ENCODE measurements around the gene STAT5A. TPM values are rescaled to one million over a fixed set of nuclear protein-coding genes. Genes with fewer than 3 reads are reported as not detected.
"Not testable (repeated sequence)": the region's sequence is repeated elsewhere in the genome, so short reads cannot be mapped to it uniquely, and the experiment has no call there.

STAT5A gene
- total RNA-seq = 10 to 100 TPM; 32.1 to 56.0 (median 45.6) TPM

GRCh38 chr17:42287977-42288802, at the start of gene STAT5A:
Gene STAT5A (plus strand): TSS chr17:42288498. CDS start chr17:42289412, 914 bp downstream.
- 5% methylated on average over 25 of the region's 88 CpGs for WGBS
- H3K4me3 ChIP-seq = peak within 1 kb of the TSS; percentile 70
- H3K27ac ChIP-seq = peak within 1 kb of the TSS; percentile 85
- H3K27me3 ChIP-seq = no peaks in the 10 kb centered on the region
- TF ChIP-seq POLR2AphosphoS5 (IDR thresholded peaks at IDR 0.05) (peak in 2 of 3 donors; percentile 15 to 57), POLR2A (IDR thresholded peaks at IDR 0.05) (peak; percentile 18 to 87), CTCF (IDR thresholded peaks at IDR 0.05) (no peak), EP300 (IDR thresholded peaks at IDR 0.05) (no peak)
- DNase-seq (ENCODE audit: low spot score in 2 of 2) = peak; percentile 95 to 97
- peaks cover 8% of the 10 kb centered on the region for H3K36me3 ChIP-seq
- no peaks in the 10 kb centered on the region for H3K9me3 ChIP-seq
- H3K4me1 ChIP-seq = peaks cover 62% of the 10 kb centered on the region

- H3K27me3 ChIP-seq = not testable (repeated sequence)
Measured at GRCh38 chr17:42239576-42239975, 48.7 kb upstream of the STAT5A start.

GRCh38 chr17:42240201-42240600, 48.1 kb upstream of the STAT5A start:
- no peak for DNase-seq (ENCODE audit: low spot score in 2 of 2)
- TF ChIP-seq POLR2AphosphoS5 (IDR thresholded peaks at IDR 0.05) (no peak), CTCF (IDR thresholded peaks at IDR 0.05) (no peak), POLR2A (IDR thresholded peaks at IDR 0.05) (no peak), EP300 (IDR thresholded peaks at IDR 0.05) (no peak)
- no peaks in the 10 kb centered on the region for H3K9me3 ChIP-seq
- no peaks in the 10 kb centered on the region for H3K36me3 ChIP-seq
- no peak overlapping the region for H3K4me3 ChIP-seq
- no peak overlapping the region for H3K27ac ChIP-seq
- no peaks in the 10 kb centered on the region for H3K27me3 ChIP-seq
- WGBS = 88% methylated on average over 5 of the region's 5 CpGs
- H3K4me1 ChIP-seq = no peaks in the 10 kb centered on the region

More at GRCh38 chr17:42239576-42239975, 48.7 kb upstream of the STAT5A start:
- not testable (repeated sequence) for H3K27ac ChIP-seq; H3K4me3 ChIP-seq; DNase-seq (ENCODE audit: low spot score in 2 of 2); H3K4me1 ChIP-seq; H3K9me3 ChIP-seq; H3K36me3 ChIP-seq
- WGBS = 93% methylated on average over 7 of the region's 7 CpGs

DNA sequence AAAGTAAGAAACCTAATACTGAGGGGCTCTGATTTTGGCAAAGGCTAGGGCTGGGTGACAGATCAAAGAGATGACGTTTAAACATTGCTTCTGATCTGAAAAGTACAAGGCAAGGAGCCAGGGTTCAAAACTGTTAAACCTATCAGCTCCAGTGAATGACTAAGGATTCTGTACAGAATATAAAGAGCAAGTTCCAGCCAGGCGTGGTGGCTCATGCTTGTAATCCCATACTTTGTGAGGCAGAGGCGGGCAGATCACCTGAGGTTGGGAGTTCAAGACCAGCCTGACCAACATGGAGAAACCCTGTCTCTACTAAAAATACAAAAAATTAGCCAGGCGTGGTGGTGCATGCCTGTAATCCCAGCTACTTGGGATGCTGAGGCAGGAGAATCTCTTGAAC, 47.4 kb upstream of the STAT5A start:
- not testable (repeated sequence) for DNase-seq (ENCODE audit: low spot score in 2 of 2); H3K27me3 ChIP-seq; H3K4me1 ChIP-seq; H3K36me3 ChIP-seq; H3K27ac ChIP-seq; H3K9me3 ChIP-seq; H3K4me3 ChIP-seq
- WGBS = 81% methylated on average over 4 of the region's 4 CpGs

GRCh38 chr17:42241871-42242270, 46.4 kb upstream of the STAT5A start:
- Histone ChIP-seq H3K27ac (no peak overlapping the region), H3K4me3 (no peak overlapping the region), H3K36me3 (no peaks in the 10 kb centered on the region), H3K4me1 (no peaks in the 10 kb centered on the region), H3K9me3 (no peaks in the 10 kb centered on the region), H3K27me3 (no peaks in the 10 kb centered on the region)
- WGBS = 90% methylated on average over 1 of the region's 1 CpG
- no peak for TF ChIP-seq POLR2AphosphoS5 (IDR thresholded peaks at IDR 0.05)
- no peak for TF ChIP-seq POLR2A (IDR thresholded peaks at IDR 0.05)
- no peak for TF ChIP-seq EP300 (IDR thresholded peaks at IDR 0.05)
- no peak for DNase-seq (ENCODE audit: low spot score in 2 of 2)

GRCh38 chr17:42243493-42243982, 44.8 kb upstream of the STAT5A start:
- no peak for TF ChIP-seq POLR2A (IDR thresholded peaks at IDR 0.05)
- no peak for TF ChIP-seq EP300 (IDR thresholded peaks at IDR 0.05)
- TF ChIP-seq POLR2AphosphoS5 (IDR thresholded peaks at IDR 0.05) = no peak
- no peak for TF ChIP-seq CTCF (IDR thresholded peaks at IDR 0.05)
- 79% methylated on average over 5 of the region's 5 CpGs for WGBS
- Histone ChIP-seq H3K27ac (no peak overlapping the region), H3K27me3 (no peaks in the 10 kb centered on the region), H3K36me3 (no peaks in the 10 kb centered on the region), H3K9me3 (no peaks in the 10 kb centered on the region), H3K4me3 (no peak overlapping the region), H3K4me1 (peaks cover 4% of the 10 kb centered on the region)
- no peak for DNase-seq (ENCODE audit: low spot score in 2 of 2)

DNA sequence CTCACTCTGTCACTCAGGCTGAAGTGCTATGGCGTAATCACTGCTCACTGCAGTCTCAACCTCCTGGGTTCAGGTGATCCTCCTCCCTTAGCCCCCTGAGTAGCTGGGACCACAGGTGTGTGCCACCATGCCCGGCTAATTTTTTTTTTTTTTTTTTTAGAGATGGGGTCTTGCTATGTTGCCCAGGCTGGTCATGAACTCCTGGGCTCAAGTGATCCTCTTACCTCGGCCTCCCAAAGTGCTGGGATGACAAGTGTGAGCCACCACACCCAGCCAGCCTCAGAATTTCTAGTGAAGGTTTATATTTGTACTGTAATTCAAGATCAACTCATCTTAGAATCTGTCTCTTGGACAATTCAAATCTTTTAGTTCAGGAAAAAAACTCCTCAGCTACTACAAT, 44.2 kb upstream of the STAT5A start:
- 98% methylated on average over 3 of the region's 3 CpGs for WGBS

GRCh38 chr17:42245183-42245582, 43.1 kb upstream of the STAT5A start:
- peaks cover 13% of the 10 kb centered on the region for H3K4me1 ChIP-seq
- WGBS = 91% methylated on average over 11 of the region's 11 CpGs

More for the DNA sequence above, 44.2 kb upstream of the STAT5A start:
- DNase-seq (ENCODE audit: low spot score in 2 of 2); H3K27ac ChIP-seq; H3K4me3 ChIP-seq; H3K4me1 ChIP-seq; H3K27me3 ChIP-seq; H3K36me3 ChIP-seq; H3K9me3 ChIP-seq: not testable (repeated sequence)

More at GRCh38 chr17:42245183-42245582, 43.1 kb upstream of the STAT5A start:
- H3K4me3 ChIP-seq; H3K27ac ChIP-seq; DNase-seq (ENCODE audit: low spot score in 2 of 2); H3K27me3 ChIP-seq; H3K9me3 ChIP-seq; H3K36me3 ChIP-seq: not testable (repeated sequence)
